HG02571 (cell line): Measurements from ENCODE around the gene CCDC15.
"Not testable (repeated sequence)": the region's sequence is repeated elsewhere in the genome, so short reads cannot be mapped to it uniquely, and the experiment has no call there.

ENCODE experiments used
- ATAC-seq: cut with Tn5 transposase; IDR thresholded peaks from one replicate; pipeline ENCODE4 v1.9.1; 2021; ENCODE audit warnings: mild to moderate bottlenecking, moderate library complexity; ENCODE audit not compliant: unreplicated experiment

CCDC15 gene

DNA sequence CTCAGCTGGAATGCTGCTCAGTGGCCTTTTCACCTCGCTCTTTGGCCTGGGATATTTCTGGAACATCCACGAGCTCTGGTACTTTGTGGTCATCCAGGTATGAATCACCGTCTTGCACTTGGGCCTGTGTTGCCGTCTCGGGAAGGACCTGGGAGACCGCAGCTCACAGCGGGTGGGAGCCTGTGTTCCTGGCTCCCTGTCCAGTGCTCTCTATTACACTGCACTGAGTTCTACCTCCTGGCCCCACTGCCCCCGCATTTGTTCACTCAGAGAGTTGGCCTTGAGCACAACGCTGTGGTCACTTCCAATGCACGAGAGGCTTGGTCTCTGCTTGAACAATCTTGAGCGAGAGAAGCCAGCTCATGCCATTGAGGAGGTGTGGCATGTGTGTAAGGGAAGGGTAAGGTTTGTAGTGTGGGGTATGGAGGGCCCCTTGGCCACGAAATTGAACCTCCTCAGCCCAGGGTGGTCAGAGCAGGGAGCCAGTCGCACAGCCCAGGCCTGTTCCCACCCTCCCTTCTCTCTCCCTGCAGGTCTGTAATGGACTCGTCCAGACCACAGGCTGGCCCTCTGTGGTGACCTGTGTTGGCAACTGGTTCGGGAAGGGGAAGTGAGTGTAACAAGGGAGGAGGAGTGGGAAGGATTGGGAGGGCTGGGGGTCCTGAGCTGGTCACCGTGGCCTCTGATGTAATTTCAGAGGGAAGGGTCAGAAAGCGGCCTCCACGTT, 125.3 kb downstream of the CCDC15 start:
- ATAC-seq: no peak

DNA sequence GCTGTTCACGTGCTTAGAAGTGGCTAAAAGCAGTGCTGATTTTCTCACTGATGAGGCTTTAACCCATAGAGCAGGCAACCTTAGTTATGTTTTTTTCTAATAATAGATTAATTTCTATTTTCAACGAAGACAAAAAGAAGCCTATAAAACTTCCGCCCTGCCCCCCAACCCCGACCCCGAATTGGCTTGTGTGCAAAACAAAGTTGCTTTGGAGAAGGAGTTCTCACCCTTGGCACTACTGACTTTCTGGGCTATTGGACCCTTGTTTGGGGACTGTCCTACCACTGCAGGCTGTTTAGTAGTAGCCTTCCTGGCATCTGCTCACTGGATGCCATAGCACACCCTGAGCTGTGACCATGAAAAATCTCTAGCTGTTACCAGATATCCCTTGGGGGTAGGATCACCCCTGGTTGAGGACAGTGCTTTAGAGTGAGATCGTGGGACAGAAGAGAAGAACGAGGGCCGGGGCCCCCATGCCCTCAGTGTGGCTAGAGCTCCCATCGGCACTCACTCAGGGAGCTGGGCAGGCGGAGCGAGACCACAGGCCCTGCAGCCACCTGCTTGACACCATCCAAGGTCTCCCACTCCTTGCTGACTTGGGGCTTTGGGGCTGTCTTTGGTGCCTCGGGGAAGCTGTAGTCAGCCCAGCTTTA, 126.0 kb downstream of the CCDC15 start:
- no peak for ATAC-seq

DNA sequence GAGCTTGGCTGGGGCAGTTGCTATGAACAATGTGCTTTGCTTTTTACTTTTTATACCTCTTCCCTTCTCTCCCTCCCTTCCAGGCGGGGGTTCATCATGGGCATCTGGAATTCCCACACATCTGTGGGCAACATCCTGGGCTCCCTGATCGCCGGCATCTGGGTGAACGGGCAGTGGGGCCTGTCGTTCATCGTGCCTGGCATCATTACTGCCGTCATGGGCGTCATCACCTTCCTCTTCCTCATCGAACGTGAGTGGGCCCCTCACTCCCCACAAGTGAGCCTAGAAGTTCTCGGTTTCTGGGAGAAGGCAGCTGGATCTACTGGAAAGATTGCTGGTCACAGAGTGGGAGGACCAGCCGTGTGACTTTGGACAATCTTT, 126.5 kb downstream of the CCDC15 start:
- no peak for ATAC-seq

DNA sequence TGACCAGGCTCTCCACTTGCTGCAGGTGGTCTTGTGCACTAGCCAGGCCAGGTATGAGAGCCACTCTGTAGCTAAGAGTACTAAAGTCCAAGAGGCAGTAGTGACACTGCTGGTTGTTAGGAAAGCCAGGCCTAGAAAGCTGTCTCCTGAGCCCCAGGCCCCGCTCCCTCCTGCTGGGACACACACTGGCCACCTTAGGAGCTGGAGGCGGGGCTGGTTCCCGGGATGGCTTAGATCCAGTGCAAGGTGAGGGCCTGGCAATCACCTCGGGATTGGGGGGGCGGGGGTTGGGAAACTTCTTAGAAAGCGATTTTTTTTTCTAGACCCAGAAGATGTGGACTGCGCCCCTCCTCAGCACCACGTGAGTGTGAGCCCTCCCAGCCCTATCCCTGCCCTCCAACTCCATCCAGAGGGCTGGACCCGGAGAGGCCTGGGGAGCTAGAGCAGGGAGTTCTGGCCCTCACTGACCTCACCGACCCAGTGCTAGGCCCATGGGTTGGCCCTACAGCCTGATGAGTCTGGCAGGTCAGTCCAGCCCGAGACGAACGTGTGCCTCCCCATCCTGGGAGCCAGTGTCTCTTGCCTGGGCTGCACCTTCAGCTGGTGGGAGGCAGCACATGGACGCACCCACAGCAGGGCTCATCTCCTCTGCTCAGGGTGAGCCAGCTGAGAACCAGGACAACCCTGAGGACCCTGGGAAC, 127.2 kb downstream of the CCDC15 start:
- no peak for ATAC-seq

DNA sequence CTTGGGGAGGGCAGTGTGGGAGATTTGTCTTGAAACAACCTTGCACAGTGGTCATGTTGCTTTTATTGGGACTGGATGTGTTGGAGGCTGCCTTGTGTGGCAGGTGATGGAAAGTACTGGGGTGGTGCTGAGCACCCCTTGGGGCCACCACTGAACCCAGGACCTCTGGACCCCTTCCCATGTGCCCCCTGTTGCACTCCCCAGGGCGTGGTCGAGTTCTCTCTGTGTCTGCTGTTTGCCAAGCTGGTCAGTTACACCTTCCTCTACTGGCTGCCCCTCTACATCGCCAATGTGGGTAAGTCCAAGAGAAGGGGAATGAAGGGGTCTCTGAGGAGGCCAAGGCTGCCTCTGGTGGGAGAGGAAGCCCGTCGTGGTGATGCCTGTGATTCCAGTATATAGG, 128.0 kb downstream of the CCDC15 start:
- no peak for ATAC-seq

DNA sequence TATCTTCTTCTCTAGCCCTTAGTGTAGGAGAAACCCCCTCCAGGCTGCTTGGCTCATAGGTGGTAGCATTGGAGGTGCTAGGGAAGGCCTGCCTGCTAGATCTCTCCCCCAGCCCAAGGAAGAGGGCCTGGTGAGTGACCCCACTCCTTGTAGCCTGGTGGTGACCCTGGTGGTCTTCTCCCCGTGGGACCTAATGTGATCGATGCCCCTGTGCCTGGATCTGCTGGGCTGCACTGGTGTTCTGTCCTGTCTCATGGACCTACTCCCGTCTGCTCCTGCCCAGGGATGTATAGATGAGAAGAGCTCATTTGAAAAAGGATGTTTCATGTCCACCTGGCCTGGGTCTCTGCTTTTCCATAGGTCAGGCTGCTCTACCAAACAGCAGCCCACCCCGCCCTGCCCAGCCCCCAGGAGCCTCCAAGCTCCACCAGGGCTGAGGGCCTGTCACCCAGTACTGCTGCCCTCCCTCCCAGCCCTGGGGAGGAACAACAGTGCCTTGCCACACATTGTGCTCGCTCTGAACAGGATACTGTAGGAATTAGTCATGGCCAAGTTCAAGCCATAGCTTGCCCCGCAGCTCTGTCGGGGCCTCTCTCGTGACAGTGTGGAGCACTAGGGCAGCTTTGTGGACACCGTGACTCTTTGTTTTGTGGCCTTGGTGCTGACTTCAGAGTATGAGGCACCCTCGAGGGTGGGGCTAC, 128.8 kb downstream of the CCDC15 start:
- no peak for ATAC-seq

DNA sequence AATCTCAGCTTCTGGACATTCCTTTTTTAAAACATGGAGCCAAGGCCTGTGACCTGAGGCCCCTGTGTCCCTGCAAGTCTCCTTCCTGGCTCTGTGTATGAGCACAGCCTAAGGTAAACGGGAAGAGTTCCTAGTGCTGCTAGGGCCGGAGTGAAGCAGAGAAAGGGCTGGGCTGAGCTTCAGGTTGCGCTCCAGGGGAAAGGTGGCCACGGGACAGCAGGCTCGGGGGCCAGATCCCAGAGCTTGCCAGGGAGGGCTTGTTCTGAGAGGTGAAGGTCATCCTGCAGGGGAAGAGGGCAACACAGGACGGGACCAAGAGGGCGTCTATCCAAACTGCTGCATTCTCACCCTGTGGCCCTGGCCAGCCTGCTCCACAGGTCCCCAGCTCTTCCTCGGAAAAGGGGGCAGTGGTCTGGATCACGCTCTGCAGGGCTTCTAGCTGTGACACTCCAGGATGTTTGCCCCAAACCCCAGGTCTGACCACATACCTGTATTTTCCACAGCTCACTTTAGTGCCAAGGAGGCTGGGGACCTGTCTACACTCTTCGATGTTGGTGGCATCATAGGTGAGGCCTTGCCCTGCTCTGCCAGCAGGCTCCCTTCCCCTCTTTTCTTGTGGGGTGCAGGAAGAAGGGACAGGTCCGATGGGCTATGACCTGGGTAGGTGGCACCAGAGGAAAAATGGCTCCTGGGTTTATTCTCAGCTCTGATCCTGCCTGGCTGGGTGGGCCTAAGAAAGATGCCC, 129.5 kb downstream of the CCDC15 start:
- no peak for ATAC-seq

DNA sequence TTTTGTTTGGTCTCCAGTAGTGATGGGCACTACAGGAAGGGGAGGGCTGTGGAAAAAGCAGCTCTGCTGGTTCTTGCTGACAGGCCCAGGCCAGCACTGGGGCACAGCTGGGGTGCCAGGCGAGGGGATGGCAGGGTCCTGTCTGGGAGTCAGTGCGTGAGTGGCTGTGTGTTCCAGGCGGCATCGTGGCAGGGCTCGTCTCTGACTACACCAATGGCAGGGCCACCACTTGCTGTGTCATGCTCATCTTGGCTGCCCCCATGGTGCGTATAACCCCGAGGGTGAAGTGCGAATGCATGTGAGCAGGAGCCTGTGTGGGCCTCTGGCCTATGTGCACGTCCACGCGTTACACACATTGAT, 130.0 kb downstream of the CCDC15 start:
- ATAC-seq: no peak

DNA sequence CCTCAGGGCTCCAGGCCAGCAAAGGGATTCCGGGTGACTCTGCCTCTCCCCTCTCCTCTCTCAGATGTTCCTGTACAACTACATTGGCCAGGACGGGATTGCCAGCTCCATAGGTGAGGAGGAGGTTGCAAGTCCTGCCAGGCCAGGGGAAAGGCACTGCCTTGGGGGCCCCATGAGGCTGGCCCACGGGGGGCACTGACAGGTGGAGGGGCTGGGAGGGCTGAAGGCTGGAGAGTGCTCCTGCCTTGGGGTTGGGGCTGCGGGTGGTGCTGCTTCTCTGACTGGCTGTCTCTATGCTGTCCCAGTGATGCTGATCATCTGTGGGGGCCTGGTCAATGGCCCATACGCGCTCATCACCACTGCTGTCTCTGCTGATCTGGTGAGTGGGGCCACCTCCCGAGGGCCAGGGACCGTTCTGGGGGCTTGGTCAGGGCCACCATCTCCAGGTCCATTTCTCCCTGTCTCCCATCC, 130.8 kb downstream of the CCDC15 start:
- ATAC-seq: no peak

DNA sequence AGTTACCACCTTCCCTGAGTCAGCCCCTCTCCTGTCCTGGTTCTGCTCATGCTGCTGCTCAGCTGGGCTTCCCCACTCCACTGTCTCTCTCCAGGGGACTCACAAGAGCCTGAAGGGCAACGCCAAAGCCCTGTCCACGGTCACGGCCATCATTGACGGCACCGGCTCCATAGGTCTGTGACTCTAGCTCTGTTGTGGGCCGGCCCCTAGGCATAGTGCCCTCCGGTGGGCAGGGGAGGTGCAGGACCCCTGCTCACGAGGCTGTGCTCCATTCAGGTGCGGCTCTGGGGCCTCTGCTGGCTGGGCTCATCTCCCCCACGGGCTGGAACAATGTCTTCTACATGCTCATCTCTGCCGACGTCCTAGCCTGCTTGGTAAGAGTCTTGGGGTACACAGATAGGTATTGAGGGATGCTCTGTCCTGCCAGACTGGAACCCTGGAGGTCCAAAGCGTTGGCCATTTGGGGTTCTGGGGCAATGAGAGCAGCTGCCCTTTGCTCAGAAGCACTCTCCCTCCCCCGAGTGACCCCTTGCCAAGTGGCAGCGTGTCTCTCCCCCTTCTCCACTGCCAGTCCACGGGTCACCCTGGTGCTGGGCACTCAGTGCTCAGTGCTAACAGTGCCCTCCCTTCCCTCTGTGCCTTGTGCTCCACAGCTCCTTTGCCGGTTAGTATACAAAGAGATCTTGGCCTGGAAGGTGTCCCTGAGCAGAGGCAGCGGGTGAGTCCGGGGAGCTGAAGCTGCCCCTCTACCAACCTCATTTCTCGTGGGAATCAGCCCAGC, 131.5 kb downstream of the CCDC15 start:
- no peak for ATAC-seq

DNA sequence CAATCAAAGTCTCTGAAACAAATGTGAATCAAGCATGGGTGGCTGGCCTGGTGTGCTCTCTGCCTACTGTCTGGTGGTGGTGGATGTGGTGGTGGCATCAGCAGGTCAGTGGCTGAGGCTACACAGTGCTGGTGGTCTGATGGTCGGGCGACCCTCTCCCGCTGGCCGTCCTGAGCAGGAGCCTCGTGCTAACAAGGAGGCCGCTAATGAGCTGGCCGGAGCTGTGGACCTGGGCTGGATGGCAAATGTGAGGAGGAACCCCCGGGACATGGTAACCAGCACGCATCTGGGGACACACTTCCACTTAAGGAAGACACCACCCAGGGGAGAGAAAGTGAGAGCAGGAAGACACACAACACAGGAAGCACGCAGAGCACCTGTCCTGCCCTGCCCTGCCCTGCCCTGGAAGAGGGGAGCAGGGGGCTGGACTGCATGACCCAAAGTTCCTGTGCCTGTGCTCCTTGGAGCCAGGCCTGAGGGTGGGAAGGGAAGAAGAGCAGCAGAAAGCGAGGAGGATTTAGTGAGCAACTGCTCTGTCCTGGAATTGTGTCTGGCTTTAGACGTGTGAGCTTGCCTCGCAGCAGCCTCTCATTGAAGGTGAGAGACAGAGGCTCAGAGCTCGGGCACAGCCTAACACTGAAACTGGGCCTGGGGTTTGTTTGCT, 132.8 kb downstream of the CCDC15 start:
- ATAC-seq: no peak

DNA sequence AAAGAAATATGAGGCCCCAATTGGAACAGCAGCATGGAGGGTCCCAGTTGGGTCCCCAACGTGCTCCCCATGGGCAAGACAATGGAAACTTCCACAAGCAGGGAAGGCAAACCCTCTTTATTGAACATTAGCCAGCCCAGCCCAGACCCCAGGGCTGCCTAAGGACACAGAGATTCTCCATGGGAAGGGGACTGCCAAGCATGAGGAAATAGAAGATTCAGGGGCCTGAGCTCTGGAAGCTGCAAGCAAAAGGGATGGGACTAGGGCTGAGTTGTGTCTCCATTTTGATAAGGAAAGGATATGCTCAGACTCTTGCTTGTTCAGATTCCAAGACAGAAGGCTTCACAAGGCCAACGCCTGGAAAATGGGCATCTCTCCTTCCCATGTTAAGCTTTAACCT, 134.1 kb downstream of the CCDC15 start:
- no peak for ATAC-seq

DNA sequence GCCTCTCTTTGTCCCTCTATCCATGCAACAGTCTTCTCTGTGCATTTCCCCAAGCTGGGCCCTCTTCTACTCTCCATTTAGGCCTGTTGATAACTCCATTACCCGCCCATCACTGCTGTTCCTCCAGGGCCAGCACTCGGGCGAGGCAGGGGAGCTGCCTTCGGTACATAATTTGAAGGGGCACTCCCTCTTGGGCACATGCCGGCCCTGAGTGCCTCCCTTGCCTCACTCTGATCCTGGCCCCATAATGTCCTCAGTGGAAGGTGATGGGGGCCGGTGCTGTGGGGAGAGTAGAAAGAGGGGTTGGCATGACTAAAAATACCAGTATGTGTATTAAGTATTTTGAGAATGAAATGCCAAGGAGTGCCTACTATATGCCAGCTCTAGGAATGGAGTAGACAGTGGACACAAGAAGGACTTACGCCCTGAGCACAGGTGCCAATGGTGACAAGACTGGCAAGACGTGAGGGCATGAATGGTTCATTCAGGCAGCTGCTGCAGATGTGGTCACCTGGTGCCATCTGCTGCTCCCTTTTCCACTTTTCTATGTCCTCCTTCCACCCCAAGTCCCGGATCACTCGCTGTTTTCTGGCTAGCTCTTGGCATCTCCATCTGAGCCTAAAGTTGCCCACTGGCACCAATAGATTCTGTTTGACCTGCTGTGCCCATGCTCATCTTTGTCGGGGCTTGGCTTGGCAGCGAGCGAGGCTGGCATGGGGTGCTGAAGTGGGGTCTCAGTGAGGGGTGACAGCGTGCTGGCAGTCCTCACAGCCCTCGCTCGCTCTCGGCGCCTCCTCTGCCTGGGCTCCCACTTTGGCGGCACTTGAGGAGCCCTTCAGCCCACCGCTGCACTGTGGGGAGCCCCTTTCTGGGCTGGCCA, 134.8 kb downstream of the CCDC15 start:
- ATAC-seq: no peak

DNA sequence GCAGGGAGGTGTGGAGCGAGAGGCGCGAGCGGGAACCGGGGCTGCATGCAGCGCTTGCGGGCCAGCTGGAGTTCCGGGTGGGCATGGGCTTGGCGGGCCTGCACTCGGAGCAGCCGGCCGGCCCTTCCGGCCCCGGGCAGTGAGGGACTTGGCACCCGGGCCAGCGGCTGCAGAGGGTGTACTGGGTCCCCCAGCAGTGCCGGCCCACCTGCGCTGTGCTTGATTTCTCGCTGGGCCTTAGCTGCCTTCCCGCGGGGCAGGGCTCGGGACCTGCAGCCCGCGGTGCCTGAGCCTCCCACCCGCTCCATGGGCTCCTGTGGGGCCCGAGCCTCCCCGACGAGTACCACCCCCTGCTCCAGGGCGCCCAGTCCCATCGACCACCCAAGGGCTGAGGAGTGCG, 135.5 kb downstream of the CCDC15 start:
- not testable (repeated sequence) for ATAC-seq

DNA sequence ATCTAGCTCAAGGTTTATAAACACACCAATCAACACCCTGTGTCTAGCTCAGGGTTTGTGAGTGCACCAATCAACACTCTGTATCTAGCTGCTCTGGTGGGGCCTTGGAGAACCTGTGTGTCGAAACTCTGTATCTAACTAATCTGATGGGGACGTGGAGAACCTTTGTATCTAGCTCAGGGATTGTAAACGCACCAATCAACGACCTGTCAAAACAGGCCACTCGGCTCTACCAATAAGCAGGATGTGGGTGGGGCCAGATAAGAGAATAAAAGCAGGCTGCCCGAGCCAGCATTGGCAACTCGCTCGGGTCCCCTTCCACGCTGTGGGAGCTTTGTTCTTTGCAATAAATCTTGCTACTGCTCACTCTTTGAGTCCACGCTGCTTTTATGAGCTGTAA, 136.1 kb downstream of the CCDC15 start:
- ATAC-seq: not testable (repeated sequence)

DNA sequence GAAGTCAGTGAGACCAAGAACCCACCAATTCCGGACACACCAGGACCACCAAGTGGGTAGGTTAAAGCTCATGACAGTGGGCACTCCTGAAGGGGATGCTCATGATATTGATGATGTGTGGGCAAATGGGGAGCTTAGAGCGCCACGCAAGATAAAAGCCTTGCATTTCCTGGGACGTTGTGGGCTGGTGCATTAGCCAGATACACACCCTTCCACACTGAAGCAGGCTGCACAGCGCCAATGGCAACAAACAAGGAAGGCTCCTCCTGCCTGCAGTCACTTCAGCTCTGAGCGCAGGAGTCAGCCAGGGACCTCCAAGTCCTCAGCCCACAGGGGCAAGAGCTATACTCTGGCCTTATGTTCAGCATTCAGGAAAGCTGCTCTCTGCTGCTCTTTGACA, 136.8 kb downstream of the CCDC15 start:
- no peak for ATAC-seq
